ENCODE results near the gene CPE.
A peak's percentile ranks its signal among the peaks of the same experiment; 100 is the strongest.
"Not testable (repeated sequence)": the region's sequence is repeated elsewhere in the genome, so short reads cannot be mapped to it uniquely, and the experiment has no call there.

Gene CPE

DNA sequence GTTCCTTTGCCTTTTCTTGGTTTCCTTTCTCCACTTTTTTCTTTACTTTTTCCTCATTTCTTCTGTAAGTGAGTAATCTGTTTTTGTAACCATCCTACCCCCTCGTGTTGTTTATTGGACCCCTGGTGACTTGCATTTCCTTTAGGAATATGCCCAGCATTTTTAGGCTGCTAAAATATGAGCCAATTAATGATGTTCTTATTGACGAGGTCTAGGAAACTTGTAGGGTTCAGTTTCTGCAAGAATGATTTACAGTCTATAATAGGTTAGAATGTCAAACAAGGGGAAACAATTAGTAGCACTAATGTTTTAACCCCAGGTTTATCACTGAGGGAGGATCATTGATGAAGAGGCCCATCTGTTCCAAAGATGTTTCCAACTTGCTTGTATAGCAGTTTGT, 79.0 kb downstream of the CPE start:
- no peak for DNase-seq
- intact Hi-C loops (cut with DNase I) = no loop called here

DNA sequence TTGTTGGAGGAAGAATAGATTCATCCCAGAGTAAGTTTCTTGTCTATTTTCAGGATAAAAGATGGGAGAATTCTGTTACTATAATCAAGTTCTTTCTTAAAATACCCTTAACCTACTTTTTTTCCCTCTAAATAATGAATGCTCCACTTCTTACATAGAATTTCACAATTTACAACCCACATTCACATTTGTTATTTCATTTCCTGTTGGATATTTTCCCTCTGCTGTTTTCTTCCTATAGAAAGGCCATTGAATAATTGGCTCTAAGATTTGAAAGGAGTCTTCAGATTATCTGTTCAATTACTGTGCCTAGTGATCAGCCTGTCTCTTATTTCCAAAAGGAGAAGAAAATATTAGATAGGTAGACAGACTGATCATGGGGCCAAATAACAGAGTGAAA, 79.7 kb downstream of the CPE start:
- DNase-seq = no peak
- intact Hi-C loops (cut with DNase I) = no loop called here

DNA sequence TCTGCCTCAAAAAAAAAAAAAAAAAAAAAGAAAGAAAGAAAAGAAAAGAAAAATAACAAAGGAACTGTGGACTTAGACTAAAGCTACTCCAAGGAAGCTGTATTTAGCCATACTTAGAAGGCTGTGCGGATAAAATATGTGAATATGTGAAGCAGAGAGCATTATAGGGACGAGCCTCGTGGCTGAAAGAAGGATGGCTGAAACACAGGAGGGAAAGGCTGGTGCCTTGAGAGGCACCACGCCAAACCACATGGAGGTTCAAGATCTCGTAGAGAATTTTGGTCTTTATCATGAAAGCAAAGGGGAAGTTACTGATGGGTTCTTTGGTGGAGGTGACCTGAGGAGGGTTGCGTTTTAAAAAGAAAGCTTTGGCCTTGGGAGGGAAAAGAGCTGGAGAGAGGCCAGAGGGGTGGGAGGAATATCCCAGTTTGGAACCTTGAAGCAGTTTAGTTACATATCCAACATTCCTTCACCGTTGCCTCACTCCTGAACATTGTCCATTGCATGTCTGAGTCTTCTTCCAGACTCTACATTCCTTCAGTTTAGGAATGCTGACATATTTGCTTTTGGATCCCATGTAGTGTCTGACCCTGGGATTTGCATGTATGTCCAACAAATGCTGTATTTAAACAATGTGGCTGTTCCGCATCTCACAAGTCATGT, 82.5 kb downstream of the CPE start:
- no peak for DNase-seq
- intact Hi-C loops (cut with DNase I) = loop anchor here (10.0 kb wide), 1 partner anchor 256 kb away; the partner anchor contains the start of gene KLHL2

DNA sequence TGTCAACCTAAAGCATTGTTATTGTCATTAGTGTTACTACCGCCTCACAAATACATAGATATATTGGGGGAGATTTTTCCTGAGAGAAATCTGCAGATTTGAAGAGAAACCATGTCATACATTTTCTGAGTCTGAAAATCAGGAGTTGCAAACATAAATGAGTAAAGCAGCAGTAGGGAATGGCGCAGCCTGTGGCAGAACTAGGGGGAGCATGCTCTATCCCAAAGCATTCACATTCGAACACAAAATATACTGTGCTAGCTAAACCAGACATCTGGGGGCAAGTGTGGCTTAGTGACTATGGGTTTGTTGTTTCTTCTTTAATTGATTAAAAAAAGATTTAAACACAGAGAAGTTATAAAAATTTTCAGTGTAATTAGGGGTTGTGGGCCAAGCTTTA, 83.2 kb downstream of the CPE start:
- DNase-seq = no peak
- intact Hi-C loops (cut with DNase I) = loop anchor here (2.0 to 10.0 kb wide), 2 partner anchors 105 to 257 kb away; partner anchors contain the start of gene KLHL2

DNA sequence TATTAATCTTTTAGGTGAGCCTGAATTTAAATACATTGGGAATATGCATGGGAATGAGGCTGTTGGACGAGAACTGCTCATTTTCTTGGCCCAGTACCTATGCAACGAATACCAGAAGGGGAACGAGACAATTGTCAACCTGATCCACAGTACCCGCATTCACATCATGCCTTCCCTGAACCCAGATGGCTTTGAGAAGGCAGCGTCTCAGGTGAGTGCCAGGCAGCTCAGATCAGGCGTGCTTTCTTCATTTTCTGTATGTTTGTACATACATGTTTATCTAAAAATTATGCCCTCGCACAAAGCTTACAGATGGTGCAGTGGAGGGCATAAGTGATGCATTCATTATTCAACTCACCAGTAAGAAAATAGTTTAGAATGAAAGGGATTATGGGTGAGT, 85.6 kb downstream of the CPE start:
- intact Hi-C loops (cut with DNase I) = loop anchor here (1.0 to 10.0 kb wide), 2 partner anchors 260 to 333 kb away; partner anchors contain the start of gene KLHL2
- DNase-seq = no peak

DNA sequence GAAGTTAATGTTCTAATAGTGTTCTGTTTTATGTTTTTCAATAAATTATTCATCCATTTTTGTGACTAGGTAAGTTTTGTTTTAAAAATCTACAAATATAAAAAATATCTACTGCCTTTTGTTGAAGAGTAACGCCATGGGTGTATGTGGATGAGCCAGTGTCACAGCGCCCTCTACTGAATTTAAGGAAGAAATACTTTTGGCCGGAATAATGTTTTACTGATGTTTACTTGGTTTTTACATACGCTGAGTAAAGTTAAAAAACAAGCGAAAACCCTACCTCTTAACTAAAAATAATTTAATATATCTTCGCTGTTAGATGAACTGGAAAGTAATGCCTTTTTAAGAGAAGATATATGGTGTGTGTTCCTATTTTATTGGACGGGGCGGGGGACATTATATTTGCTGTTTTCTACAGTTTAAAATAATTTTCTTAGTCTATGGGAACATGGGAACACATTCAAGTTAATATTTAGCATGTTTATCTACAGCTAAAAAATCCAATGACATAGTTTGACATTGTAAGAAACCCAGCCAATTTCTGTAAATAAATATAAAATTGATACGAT, 86.1 kb downstream of the CPE start:
- intact Hi-C loops (cut with DNase I) = loop anchor here (1.0 to 10.0 kb wide), 2 partner anchors 260 to 334 kb away; partner anchors contain the start of gene KLHL2
- no peak for DNase-seq

DNA sequence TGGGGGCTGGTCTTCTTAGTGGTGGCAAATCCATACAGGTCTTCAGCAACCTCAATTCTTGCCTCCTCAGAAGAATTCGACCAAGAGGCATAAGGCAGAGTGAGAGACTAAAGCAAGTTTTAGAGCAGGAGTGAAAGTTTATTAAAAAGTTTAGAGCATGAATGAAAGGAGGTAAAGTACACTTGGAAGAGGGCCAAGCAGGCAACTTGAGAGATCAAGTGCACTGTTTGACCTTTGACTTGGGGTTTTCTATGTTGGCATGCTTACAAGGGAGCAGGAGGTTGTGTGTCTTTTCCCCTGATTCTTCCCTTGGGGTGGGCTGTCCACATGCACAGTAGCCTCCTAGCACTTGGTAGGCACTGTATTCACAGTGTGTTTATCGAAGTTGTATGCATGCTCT, 91.2 kb downstream of the CPE start:
- intact Hi-C loops (cut with DNase I) = no loop called here
- no peak for DNase-seq

DNA sequence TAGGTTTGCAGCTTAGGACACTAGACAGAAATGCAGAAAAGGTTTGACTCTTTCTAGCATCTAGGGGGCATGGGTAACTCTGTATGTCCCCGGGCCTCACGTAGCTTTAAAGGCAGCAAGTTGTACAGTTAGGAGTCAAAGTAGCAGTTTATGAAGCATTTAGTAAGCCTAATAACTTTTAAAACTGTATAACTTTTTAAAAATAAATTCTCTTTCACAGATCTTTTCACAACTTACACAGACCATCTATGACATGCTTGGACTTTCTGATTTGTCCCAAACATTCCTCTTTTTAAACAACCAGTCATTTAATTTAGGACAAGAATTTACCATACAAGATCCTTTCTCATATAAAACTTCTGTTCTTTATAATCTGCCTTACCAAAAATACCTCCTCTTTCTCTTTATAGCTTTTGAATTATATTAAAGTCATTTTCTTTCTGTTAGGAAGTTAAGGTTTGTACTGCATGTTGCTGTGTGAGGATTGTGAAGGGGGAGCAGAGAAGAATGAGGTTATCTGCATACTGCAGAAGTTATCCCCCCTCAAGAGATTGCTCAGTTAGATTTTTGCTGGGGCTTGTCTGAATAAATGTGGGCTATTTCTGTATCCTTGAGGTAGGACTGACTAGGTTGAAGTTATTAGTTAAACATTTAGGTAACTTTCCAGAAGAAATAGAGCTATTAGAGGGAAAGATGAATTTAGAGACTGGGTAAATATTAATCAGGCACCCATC, 94.3 kb downstream of the CPE start:
- intact Hi-C loops (cut with DNase I) = no loop called here
- DNase-seq = no peak

DNA sequence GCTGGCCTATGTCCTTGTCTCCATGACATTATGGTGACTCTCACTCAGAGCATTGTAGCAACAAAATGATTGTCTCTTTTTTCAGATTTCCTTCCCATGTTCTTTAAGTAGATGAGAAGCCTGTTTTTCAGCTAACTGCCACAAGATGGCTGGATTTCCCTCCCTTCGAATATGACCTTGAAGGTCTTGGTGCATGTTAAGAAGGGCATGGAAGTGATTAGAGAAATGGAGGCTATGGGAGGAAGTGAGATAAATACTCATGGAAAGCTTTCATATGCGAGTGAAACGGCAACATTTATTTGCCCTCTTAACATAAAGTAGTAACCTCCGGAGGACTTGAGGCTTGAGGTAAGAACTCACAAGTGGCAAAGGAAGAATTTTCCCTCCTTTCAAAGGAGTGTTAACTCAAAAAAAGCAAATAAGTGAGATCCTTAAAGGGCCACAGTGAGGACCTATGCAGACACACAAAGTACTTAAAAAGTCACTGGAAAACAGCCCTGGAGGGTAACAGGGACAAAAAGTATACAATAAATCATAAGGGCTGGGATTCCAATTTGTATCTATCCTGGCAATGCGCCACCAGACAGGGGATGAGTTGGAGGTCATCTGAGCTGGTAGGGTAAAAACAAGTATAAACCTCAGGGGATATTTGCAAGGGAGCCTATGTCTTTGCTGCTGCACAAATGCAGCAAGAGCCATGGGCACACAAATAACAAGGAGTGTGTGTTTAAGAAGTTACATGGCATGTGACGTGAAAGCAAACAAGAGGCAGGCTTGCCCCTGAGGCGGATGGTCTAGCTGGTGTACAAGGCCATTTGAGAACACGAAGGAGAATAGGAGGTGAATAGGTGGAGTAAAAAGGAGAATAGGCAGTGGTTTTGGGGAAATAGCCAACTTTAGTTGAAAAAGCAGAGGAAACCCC, 96.2 kb downstream of the CPE start:
- no peak for DNase-seq
- intact Hi-C loops (cut with DNase I) = no loop called here

DNA sequence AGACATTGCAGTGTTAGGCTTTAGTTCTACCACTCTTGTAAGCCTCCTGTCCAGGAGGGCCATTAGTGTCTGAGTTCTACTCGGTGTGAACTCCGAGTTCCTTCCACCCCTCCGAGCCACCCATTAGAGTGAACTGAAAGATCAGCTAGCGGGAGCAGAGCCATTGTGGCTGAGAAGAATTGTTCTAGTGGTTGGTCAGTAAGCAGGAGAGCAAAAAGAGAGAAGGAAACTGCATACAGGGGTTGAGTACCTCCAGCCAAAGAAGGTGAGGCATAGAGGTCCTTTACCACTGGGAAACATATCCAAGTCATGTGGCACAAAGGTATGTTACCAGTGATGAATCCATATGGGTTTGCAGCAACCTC, 96.9 kb downstream of the CPE start:
- no peak for DNase-seq
- intact Hi-C loops (cut with DNase I) = no loop called here

DNA sequence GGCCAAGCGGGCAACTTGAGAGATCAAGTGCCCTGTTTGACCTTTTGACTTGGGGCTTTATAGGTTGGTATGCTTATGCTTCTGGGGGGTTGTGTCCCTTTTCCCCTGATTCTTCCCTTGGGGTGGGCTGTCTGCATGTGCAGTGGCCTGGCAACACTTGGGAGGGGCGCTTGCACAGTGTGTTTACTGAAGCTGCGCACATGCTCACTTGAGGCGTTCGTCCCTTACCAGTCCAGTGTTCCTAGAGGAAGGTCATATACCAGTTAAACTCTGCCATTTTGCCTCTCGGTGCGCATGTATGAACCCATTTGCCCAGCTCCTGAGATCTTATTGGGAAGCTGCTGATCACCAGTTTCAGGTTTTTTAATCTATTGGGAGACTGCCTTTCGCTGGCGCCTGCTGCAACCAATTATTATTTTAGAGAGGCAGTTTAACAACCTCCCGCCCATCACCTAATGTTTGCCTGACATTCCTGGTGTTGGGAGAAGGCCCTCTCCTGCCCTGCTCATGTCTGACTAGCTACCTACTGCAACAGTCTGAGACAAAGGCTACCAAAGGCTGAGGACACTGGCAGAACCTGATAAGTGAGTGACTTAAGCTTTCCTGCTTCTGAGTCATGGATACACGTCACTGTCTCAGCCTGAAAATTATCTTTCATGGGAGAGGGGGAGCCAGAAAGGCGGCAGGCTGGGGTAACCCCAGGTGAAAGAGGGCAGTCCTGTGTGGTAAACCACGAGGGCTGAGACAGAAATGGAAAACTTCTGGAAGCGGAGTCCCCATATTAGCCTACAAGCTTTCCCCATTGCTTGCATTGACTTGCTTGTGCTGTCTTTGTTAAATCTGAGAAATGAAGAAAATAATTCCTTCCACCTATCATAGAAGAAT, 97.6 kb downstream of the CPE start:
- no peak for DNase-seq
- intact Hi-C loops (cut with DNase I) = no loop called here

DNA sequence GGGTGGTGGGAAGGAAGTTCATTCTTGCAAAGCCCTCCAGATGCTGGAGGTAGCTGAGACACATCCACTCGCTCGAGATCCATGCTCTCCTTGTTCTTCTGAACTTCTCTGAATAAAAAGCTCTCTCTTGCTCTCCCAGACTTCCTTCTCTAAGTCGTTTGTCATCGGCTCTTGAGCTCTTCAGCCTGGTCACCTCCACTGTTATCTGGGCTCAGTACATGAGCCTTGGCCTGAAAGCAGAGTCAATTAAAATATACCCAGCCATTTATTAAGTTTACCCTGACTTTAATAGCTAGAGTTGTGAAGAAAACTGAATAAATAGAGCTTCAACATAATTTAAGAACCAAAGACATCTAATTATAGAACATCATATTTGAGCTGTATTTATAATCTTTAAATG, 99.0 kb downstream of the CPE start:
- DNase-seq = no peak
- intact Hi-C loops (cut with DNase I) = no loop called here

DNA sequence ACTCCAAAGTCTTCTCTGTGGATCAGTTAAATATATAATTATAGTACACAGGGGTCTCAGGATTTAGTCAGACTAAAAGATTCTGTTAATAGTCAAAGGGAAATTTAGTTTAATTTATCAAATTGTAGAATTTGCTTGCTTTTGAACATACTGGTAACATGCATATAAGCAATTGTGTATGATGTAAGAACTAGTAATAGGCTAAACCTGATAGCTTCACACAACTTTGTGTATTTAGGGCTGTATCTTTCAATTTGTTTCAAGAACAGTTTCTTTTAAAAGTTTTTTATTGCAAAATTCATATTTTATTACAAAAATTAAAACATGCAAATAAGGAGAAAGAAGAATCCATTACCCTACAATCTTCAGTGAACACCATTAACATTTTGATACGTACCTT, 99.5 kb downstream of the CPE start:
- DNase-seq = no peak
- intact Hi-C loops (cut with DNase I) = no loop called here

DNA sequence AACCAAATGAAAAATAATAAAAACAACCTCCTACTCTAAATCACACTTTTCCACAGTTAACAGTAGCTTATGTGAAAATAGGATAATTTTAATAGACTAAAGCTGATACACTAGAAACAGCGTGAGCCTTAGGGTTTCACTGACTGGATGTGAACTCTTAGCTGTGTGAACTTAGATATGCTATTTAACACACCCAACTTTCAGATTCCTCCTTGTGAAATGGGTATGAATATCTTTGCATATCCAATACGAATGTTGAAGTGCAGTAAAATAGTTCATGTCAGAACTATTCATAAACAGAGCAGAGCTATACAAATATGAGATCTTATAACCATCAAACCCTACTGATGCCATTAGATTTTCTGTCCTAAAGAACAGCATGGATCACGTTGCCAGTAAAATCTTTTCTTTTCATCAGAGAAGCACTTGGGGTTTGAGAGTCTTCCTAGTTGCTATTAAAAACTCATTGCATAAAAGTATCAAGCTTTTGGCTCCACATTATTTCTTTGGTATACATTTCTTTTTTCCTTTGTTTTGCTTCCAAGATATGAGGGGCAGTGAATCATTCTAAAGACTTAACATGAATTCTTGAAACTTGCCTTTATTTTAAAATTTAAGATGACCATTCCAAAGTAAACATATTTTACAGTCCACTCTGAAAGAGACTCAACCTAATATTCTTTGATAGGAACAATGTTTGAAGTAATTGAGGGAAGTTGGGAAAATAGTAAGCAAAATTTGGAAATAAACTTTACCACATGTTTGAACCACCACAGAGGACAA, 102.4 kb downstream of the CPE start:
- intact Hi-C loops (cut with DNase I) = no loop called here

DNA sequence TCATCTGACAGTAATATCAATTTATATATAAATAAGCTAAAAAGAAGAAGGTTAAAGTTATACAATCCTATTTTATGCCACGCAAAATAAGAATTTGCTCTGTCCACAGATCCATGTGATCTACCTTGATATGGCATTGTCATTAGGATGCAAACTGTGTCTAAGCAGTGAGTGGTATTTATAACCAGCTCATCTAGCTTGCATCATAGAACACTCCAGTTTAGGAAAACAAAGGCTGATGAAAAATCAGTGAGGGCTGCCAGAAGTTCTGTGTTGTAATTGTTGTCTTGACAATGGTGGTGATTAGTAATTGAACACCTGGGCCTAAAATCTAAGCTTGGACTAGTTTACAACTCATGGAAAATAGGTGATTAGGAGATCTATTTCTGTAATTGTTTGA, 111.0 kb downstream of the CPE start:
- intact Hi-C loops (cut with DNase I) = no loop called here
- DNase-seq = no peak

More for the DNA sequence above, 102.4 kb downstream of the CPE start:
- DNase-seq = no peak

DNA sequence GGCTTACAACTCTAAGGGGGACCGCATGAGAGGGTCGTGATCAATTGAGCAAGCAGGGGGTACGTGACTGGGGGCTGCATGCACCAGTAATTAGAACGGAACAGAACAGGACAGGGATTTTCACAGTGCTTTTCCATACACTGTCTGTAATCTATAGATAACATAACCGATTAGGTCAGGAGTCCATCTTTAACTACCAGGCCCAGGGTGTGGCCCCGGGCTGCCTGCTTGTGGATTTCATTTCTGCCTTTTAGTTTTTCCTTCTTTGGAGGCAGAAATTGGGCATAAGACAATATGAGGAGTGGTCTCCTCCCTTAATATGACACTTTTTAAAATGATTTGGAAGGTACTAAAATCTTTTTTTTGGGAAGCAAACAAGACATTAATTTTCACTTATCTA, 113.8 kb downstream of the CPE start:
- intact Hi-C loops (cut with DNase I); DNase-seq: not testable (repeated sequence)

DNA sequence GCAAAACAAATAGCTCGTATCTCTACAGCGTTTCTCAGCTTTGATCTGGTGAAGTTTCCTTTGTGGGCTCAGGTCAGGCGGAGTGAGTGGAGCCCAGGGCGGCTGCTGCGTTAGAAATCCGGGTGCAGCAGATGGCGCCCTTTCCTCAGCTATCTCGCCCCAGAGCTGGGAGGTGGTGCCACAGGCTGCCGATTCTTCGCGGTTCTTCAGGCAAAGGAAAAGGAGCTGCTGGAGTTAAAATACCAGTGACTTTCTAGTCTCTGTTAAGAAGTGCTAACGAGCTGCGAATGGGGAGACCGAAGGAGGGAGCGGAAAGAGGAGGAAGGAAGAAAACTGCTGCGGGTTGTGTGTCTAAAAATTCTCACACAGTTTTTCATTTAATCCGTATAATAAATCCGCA, 114.6 kb downstream of the CPE start:
- DNase-seq = peak; percentile 46 to 93 (median 57)
- intact Hi-C loops (cut with DNase I) = no loop called here

DNA sequence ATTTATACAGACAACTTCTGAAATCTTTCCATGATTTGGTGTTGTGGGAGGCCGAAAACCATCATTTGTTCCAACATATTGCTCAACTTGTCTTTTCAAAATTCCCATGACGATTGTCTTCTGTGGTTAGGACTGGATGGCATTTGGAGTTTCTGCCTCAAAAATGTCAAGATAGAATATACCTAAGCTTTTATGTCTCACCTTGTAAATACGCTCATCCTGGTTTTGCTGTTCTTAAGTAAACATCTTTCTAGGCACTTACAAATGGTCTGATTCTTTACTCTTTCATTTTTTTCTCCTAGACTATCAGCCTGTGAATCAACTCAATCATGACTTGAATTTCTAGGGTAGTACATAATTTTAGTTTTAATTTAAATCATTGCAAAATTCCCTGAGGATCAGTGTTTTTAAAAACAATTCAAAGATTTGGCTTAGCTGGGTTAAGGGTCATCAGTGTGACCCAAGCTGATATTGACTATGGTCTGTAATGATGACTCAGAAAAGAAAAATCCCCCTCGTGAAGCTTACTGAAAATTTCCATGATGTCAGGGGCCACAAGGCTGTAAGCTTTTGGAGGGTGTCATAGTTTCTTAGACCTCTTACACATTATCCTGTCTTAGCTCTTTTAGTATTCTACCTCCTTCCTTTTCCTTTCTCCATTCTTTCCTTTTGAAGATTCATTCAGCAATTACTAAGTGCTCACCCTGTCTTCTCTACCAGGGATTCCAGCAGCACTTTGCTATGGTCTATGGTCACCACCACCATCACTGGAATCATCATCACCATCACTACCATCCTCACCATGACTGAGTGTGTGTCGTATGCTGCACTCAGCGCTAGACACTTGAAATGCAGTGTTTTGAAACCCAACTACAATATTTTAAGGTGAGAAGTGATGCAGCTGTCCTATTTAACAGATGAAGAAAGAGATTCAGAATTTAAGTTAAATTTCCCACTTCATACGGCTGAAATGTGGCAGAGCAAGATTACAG, 124.4 kb downstream of the CPE start:
- intact Hi-C loops (cut with DNase I) = no loop called here
- DNase-seq = no peak

Data from posterior cingulate gyrus (tissue), 11 donors.